Measurements from ENCODE around the gene MAP2K7.
"Not testable (repeated sequence)": the region's sequence is repeated elsewhere in the genome, so short reads cannot be mapped to it uniquely, and the experiment has no call there.

The MAP2K7 gene

GRCh38 chr19:7903244-7904073 lies at the start of gene MAP2K7:
Gene MAP2K7, plus strand, starts transcription at chr19:7903877. Its CDS starts 68 bp downstream, at chr19:7903945.
- H3K9me3 ChIP-seq (ENCODE audit: control insufficient read depth in 1 of 2, low read length in 2 of 2) = no peaks in the 10 kb centered on the region
- H3K4me1 ChIP-seq (ENCODE audit: control insufficient read depth in 1 of 2, insufficient read depth in 2 of 2, low read length in 2 of 2) = peaks cover 8 to 38% of the 10 kb centered on the region in 2 donors
- peaks cover 0 to 6% of the 10 kb centered on the region in 2 donors for H3K36me3 ChIP-seq (ENCODE audit: control insufficient read depth in 1 of 2, insufficient read depth in 2 of 2, low read length in 2 of 2)
- no peaks in the 10 kb centered on the region for H3K27me3 ChIP-seq (ENCODE audit: low read depth, low read length)
- peak within 1 kb of the TSS; percentile 67 for H3K27ac ChIP-seq (ENCODE audit: low read length)
- peak within 1 kb of the TSS; percentile 84 to 85 for H3K4me3 ChIP-seq (ENCODE audit: low read depth in 1 of 2, low read length in 2 of 2)

- no peak overlapping the region for H3K27ac ChIP-seq (ENCODE audit: low read length)
Observed at GRCh38 chr19:7855426-7856108, 48.1 kb upstream of the MAP2K7 start.

GRCh38 chr19:7856109-7856591 lies 47.5 kb upstream of the MAP2K7 start:
- peaks cover 1% of the 10 kb centered on the region for H3K27me3 ChIP-seq (ENCODE audit: low read depth, low read length)
- no peak overlapping the region for H3K4me3 ChIP-seq (ENCODE audit: low read depth in 1 of 2, low read length in 2 of 2)
- H3K36me3 ChIP-seq (ENCODE audit: control insufficient read depth in 1 of 2, insufficient read depth in 2 of 2, low read length in 2 of 2) = peaks cover 0 to 27% of the 10 kb centered on the region in 2 donors
- no peak overlapping the region for H3K27ac ChIP-seq (ENCODE audit: low read length)
- H3K9me3 ChIP-seq (ENCODE audit: control insufficient read depth in 1 of 2, low read length in 2 of 2) = no peaks in the 10 kb centered on the region
- peaks cover 0 to 9% of the 10 kb centered on the region in 2 donors for H3K4me1 ChIP-seq (ENCODE audit: control insufficient read depth in 1 of 2, insufficient read depth in 2 of 2, low read length in 2 of 2)

More at GRCh38 chr19:7855426-7856108, 48.1 kb upstream of the MAP2K7 start:
- Histone ChIP-seq H3K4me1 (ENCODE audit: control insufficient read depth in 1 of 2, insufficient read depth in 2 of 2, low read length in 2 of 2) (peaks cover 0 to 9% of the 10 kb centered on the region in 2 donors), H3K4me3 (ENCODE audit: low read depth in 1 of 2, low read length in 2 of 2) (no peak overlapping the region), H3K9me3 (ENCODE audit: control insufficient read depth in 1 of 2, low read length in 2 of 2) (no peaks in the 10 kb centered on the region), H3K27me3 (ENCODE audit: low read depth, low read length) (no peaks in the 10 kb centered on the region), H3K36me3 (ENCODE audit: control insufficient read depth in 1 of 2, insufficient read depth in 2 of 2, low read length in 2 of 2) (peaks cover 0 to 21% of the 10 kb centered on the region in 2 donors)

GRCh38 chr19:7856679-7857663 lies 46.7 kb upstream of the MAP2K7 start:
- peaks cover 0 to 29% of the 10 kb centered on the region in 2 donors for H3K36me3 ChIP-seq (ENCODE audit: control insufficient read depth in 1 of 2, insufficient read depth in 2 of 2, low read length in 2 of 2)
- H3K9me3 ChIP-seq (ENCODE audit: control insufficient read depth in 1 of 2, low read length in 2 of 2) = no peaks in the 10 kb centered on the region
- no peak overlapping the region for H3K27ac ChIP-seq (ENCODE audit: low read length)
- H3K4me3 ChIP-seq (ENCODE audit: low read depth in 1 of 2, low read length in 2 of 2) = no peak overlapping the region
- H3K27me3 ChIP-seq (ENCODE audit: low read depth, low read length) = peaks cover 8% of the 10 kb centered on the region
- peaks cover 0 to 15% of the 10 kb centered on the region in 2 donors for H3K4me1 ChIP-seq (ENCODE audit: control insufficient read depth in 1 of 2, insufficient read depth in 2 of 2, low read length in 2 of 2)

DNA sequence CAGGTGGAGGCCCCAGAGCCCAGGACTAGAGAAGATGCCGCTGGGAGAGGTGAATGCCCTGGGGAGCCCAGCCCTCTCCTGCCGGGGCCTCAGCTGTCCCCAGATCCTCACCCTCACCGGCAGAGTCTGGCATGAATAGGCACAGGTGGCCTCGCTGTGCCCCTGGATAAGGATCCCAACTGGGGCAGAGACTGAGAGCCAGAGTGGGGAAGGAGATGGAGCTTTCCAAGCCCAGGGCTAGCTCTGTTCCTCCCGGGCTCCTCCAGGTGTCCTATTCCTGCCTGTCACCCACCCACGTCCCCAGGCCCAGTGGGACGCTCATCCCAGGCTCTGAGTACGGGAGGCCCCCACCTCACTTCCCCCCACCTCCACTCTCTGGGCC lies 46.0 kb upstream of the MAP2K7 start:
- Histone ChIP-seq H3K27me3 (ENCODE audit: low read depth, low read length) (peaks cover 8% of the 10 kb centered on the region), H3K9me3 (ENCODE audit: control insufficient read depth in 1 of 2, low read length in 2 of 2) (no peaks in the 10 kb centered on the region), H3K27ac (ENCODE audit: low read length) (no peak overlapping the region), H3K4me3 (ENCODE audit: low read depth in 1 of 2, low read length in 2 of 2) (no peak overlapping the region), H3K36me3 (ENCODE audit: control insufficient read depth in 1 of 2, insufficient read depth in 2 of 2, low read length in 2 of 2) (peaks cover 0 to 29% of the 10 kb centered on the region in 2 donors), H3K4me1 (ENCODE audit: control insufficient read depth in 1 of 2, insufficient read depth in 2 of 2, low read length in 2 of 2) (peaks cover 0 to 19% of the 10 kb centered on the region in 2 donors)

GRCh38 chr19:7858109-7858770 lies 45.4 kb upstream of the MAP2K7 start:
- peaks cover 0 to 29% of the 10 kb centered on the region in 2 donors for H3K36me3 ChIP-seq (ENCODE audit: control insufficient read depth in 1 of 2, insufficient read depth in 2 of 2, low read length in 2 of 2)
- peaks cover 8% of the 10 kb centered on the region for H3K27me3 ChIP-seq (ENCODE audit: low read depth, low read length)
- H3K4me3 ChIP-seq (ENCODE audit: low read depth in 1 of 2, low read length in 2 of 2) = no peak overlapping the region
- H3K4me1 ChIP-seq (ENCODE audit: control insufficient read depth in 1 of 2, insufficient read depth in 2 of 2, low read length in 2 of 2) = peaks cover 0 to 14% of the 10 kb centered on the region in 2 donors
- no peaks in the 10 kb centered on the region for H3K9me3 ChIP-seq (ENCODE audit: control insufficient read depth in 1 of 2, low read length in 2 of 2)
- H3K27ac ChIP-seq (ENCODE audit: low read length) = no peak overlapping the region

DNA sequence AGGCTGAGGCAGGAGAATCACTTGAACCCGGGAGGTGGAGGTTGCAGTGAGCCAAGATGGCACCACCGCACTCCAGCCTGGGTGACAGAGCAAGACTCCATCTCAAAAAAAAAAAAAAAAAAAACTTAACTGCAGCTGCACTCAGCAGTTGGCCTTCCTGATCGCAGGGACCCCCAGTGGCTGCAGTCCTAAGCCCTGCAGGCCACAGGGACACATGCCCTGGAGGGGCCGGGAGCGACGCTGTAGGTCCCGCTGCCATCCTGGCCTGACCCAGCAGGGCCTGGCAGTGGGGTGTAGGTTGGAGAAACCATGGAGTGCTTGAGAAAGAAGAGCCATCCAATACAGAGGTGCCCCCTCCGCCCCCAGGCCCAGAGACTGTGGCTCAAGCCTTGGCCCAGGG lies 44.6 kb upstream of the MAP2K7 start:
- not testable (repeated sequence) for H3K4me3 ChIP-seq (ENCODE audit: low read depth in 1 of 2, low read length in 2 of 2); H3K27me3 ChIP-seq (ENCODE audit: low read depth, low read length); H3K27ac ChIP-seq (ENCODE audit: low read length); H3K9me3 ChIP-seq (ENCODE audit: control insufficient read depth in 1 of 2, low read length in 2 of 2)
- Histone ChIP-seq H3K36me3 (ENCODE audit: control insufficient read depth in 1 of 2, insufficient read depth in 2 of 2, low read length in 2 of 2) (peaks cover 0 to 29% of the 10 kb centered on the region in 2 donors), H3K4me1 (ENCODE audit: control insufficient read depth in 1 of 2, insufficient read depth in 2 of 2, low read length in 2 of 2) (peaks cover 0 to 10% of the 10 kb centered on the region in 2 donors)

DNA sequence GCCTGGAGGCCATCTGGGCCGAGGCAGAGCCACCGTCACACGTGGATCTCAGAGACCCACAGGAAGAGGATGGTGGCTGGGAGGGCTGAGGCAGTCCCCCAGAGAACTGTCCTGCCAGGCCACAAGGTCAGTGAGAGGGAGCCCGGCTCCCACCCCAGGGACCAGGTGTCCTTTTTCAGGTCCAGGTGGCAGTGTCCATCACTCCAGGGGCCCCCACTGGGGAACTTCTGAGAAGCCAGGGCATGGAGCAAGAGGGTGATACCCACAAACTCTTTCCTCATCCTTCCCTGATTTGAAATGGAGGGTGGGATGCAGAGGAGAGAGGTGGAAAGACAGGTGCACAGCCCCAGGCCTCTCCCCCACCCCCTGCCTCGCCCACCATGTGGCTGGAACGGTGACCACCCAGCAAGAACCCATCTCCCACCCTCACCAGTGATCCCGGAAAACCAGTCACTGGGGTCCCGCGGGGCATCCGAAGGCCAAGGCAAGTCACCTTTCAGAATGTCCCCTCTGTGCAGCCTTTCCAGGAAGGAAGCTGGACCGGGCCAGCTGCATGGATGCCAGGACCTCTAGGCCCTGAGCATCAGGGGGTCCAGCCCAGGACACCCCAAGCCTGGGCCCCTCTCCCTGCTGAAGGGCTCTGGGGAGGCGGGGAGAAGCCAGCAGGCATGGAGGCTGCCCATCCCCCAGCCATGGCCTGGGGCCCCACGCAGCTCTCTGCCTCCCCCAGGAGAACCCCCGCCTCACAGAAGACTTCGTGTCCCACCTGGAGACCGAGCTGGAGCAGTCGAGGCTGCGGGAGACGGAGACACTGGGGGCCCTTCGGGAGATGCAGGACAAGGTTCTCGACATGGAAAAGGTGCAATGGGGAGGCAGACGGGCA lies 43.6 kb upstream of the MAP2K7 start:
- Histone ChIP-seq H3K9me3 (ENCODE audit: control insufficient read depth in 1 of 2, low read length in 2 of 2) (no peaks in the 10 kb centered on the region), H3K4me1 (ENCODE audit: control insufficient read depth in 1 of 2, insufficient read depth in 2 of 2, low read length in 2 of 2) (peaks cover 0 to 10% of the 10 kb centered on the region in 2 donors), H3K4me3 (ENCODE audit: low read depth in 1 of 2, low read length in 2 of 2) (no peak overlapping the region), H3K27ac (ENCODE audit: low read length) (no peak overlapping the region), H3K36me3 (ENCODE audit: control insufficient read depth in 1 of 2, insufficient read depth in 2 of 2, low read length in 2 of 2) (peaks cover 0 to 29% of the 10 kb centered on the region in 2 donors), H3K27me3 (ENCODE audit: low read depth, low read length) (peaks cover 8% of the 10 kb centered on the region)

DNA sequence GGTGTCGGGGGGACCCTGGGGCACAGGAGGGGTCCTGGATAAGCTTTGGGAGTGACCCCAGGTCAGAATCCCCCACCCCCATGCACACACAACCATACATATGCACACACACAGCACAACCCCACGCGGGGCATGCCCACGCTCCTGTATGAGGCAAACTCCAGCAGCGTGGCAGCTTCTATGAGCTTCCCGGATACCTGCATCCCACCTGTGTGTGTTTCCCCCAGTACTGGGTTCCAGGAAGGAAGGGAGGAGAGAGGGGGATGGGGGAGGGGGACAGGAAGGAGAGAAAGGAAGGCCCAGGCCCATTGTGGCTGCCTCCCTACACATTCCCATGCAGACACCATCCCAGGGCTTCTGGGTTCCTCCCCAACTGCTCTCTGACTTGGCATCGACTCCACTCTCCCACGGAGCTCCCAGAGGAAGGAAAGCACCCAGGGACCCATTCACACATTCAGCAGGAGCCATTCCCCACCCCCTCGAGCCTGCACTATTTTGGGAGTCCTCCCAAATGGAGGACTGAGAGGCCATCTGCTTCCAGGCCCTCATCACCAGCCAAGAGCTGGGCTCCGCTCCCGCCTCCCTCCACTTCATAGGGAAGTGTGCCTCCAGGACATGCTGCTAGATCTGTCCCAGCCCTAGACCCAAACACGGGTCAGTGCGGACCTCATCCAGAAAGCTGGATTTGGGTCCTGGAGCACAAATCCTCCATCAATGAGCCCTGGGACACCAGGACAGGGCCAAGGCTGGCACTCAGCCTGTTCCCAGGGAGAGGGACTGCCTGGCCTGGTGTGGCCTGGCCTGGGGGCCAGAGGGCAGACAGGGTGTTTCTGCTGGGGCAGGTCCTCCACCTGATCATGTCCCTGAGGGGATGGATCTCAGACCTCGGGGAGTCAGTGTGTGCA lies 42.7 kb upstream of the MAP2K7 start:
- H3K27me3 ChIP-seq (ENCODE audit: low read depth, low read length) = peaks cover 8% of the 10 kb centered on the region
- H3K4me1 ChIP-seq (ENCODE audit: control insufficient read depth in 1 of 2, insufficient read depth in 2 of 2, low read length in 2 of 2) = peaks cover 0 to 10% of the 10 kb centered on the region in 2 donors
- H3K27ac ChIP-seq (ENCODE audit: low read length) = no peak overlapping the region
- peaks cover 0 to 29% of the 10 kb centered on the region in 2 donors for H3K36me3 ChIP-seq (ENCODE audit: control insufficient read depth in 1 of 2, insufficient read depth in 2 of 2, low read length in 2 of 2)
- H3K9me3 ChIP-seq (ENCODE audit: control insufficient read depth in 1 of 2, low read length in 2 of 2) = no peaks in the 10 kb centered on the region
- H3K4me3 ChIP-seq (ENCODE audit: low read depth in 1 of 2, low read length in 2 of 2) = no peak overlapping the region
